ENCODE results near the gene MARK3. TPM values are rescaled to one million over a fixed set of nuclear protein-coding genes. Genes with fewer than 3 reads are reported as not detected.

MARK3 gene
- total and polyA plus RNA-seq, 10 of the 15 experiments (the other 5 are each of a cell fraction or from before 2014, with no cell fraction given), result 10.7 to 75.1 (median 41.4) TPM

DNA sequence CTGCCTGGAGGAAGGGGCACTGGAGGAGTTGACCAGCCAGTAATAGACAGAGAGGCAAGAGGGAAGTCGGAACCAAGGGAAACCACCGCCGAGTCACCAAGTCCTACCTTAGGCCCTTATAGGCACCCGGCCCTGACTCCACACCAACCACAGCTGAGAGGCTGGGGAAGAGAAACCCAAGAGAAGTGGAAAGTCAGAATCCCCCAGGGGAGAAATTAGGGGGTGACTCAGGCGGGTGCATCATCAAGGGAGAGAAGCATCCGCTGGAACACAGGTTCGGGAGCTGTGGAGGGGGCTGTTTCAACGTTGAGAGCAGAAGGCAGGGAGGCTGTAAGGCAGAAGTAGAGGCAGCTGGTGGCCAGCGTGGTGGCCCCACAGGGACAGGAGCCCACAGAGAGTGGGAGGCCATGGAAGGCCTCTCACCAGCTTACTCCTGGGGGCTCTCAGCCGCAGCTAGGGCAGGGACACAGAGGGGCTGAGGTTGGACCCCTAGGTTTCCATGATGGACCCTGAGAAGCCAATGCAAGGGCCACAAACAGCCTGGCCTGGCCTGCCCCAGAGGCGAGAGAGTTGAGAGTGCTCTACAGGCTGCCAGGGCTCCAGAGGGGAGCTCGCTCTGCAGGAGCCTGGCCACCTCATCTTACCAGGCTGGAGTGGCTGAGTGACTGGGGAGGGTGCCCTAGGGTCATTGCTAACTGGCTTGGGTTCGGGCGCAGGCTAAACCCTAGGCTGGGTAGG lies 142.4 kb downstream of the MARK3 start:
- Histone ChIP-seq H3K79me2 (ENCODE audit: control insufficient read depth, insufficient read depth, low read length) (peaks cover 30% of the 10 kb centered on the region), H3K36me3 (ENCODE audit: control insufficient read depth in 2 of 2, insufficient read depth in 2 of 2, low read length in 1 of 2) (peaks cover 0 to 2% of the 10 kb centered on the region in 2 experiments; a peak in 1 of 4 replicates), H3K9me3 (replicated peaks; ENCODE audit: control insufficient read depth, insufficient read depth, low read length) (no peaks in the 10 kb centered on the region; the same call in 2 of the 3 replicates), H3K9ac (ENCODE audit: control insufficient read depth, insufficient read depth, low read length) (peak overlapping the region; percentile 69), H3K4me3 (peak overlapping the region; percentile 84; the same call in 1 of the 2 replicates), H3K27me3 (replicated peaks in 1 of 2; ENCODE audit: control insufficient read depth in 2 of 2, insufficient read depth in 2 of 2, low read length in 1 of 2) (peaks cover 0 to 2% of the 10 kb centered on the region in 2 experiments; a peak in 1 of 4 replicates), H4K20me1 (ENCODE audit: control insufficient read depth, insufficient read depth) (no peaks in the 10 kb centered on the region), H3K4me1 (ENCODE audit: control insufficient read depth, insufficient read depth, low read length) (peaks cover 25% of the 10 kb centered on the region), H3K4me2 (ENCODE audit: control insufficient read depth, insufficient read depth) (peak overlapping the region; percentile 91), H2AFZ (ENCODE audit: control insufficient read depth, low read depth, low read length) (0 out of 2 replicates have a peak overlapping the region, but pooled peaks have one; percentile 5), H3K27ac (ENCODE audit: control insufficient read depth, insufficient read depth) (peak overlapping the region; percentile 61)
- BruUV-seq (replicated peaks), result no TSS peak
- FAIRE-seq, result peak; percentile 81
- peak; percentile 67 for DNase-seq (ENCODE audit: low read depth, low spot score)
- ATAC-seq, result peak; percentile 90
- WGBS (ENCODE audit: insufficient coverage, insufficient replicate concordance, low lambda C conversion rate, missing lambda C conversion rate), result 5% methylated on average over 14 of the region's 14 CpGs
- SMC1A ChIA-PET (ENCODE audit: uncharacterized antibody, unreplicated experiment), result interaction anchor here (0.8 to 2.6 kb wide), 5 partner anchors 9 to 387 kb away, joined by 3 to 11 read pairs (median 3); no protein-coding TSS in a partner anchor
- intact Hi-C loops (cut with micrococcal nuclease; ENCODE audit: unreplicated experiment), result no loop called here
- POLR2A ChIA-PET, result interaction anchor here (0.6 to 1.3 kb wide), 3 partner anchors 36 to 431 kb away, joined by 4 to 7 read pairs (median 4); no protein-coding TSS in a partner anchor
- in situ Hi-C loops (cut with MboI), result no loop called here
- CTCF ChIA-PET, result interaction anchor here (1.0 to 5.3 kb wide), 4 partner anchors 9 to 134 kb away, joined by 3 to 39 read pairs (median 5); partner anchors contain the start of gene BAG5
- RAD21 ChIA-PET (ENCODE audit: unreplicated experiment), result interaction anchor here (0.5 to 2.4 kb wide), 4 partner anchors 9 to 232 kb away, joined by 3 to 14 read pairs (median 6); no protein-coding TSS in a partner anchor
- no peak for TF ChIP-seq JUND (IDR thresholded peaks at IDR 0.05; ENCODE audit: low read depth, low read length)
- TF ChIP-seq NR2F1 (conservative IDR thresholded peaks at IDR 0.05), result 0 out of 2 replicates have a peak, but pooled peaks have one; percentile 21
- TF ChIP-seq RAD51 (IDR thresholded peaks at IDR 0.05), result no peak
- TF ChIP-seq SIX5 (IDR thresholded peaks at IDR 0.05; ENCODE audit: low read depth, low read length, severe bottlenecking), result no peak
- TF ChIP-seq EP300 (IDR thresholded peaks at IDR 0.05; ENCODE audit: borderline replicate concordance in 1 of 2, control insufficient read depth in 1 of 2, low read depth in 2 of 2, low read length in 2 of 2), result 0 out of 4 replicates have a peak, but pooled peaks of 1 of the 2 experiments have one; percentile 32
- peak; percentile 79 for TF ChIP-seq RUNX3 (IDR thresholded peaks at IDR 0.05; ENCODE audit: low read length)
- no peak for TF ChIP-seq RB1 (IDR thresholded peaks at IDR 0.05; ENCODE audit: borderline replicate concordance)
- no peak for TF ChIP-seq GATAD2B (conservative IDR thresholded peaks at IDR 0.05; ENCODE audit: low read depth)
- TF ChIP-seq HDGF (IDR thresholded peaks at IDR 0.05), result peak; percentile 72; the same call in 1 of the 2 replicates
- TF ChIP-seq ATF7 (IDR thresholded peaks at IDR 0.05; ENCODE audit: low read depth), result peak; percentile 60
- TF ChIP-seq BHLHE40 (IDR thresholded peaks at IDR 0.05; ENCODE audit: borderline replicate concordance in 1 of 2, low read depth in 2 of 2, low read length in 1 of 2), result peak; percentile 22 to 38; a peak in 1 of 4 replicates
- TF ChIP-seq IKZF1 (conservative IDR thresholded peaks at IDR 0.05), result peak; percentile 81
- TF ChIP-seq YY1 (IDR thresholded peaks at IDR 0.05; ENCODE audit: low read depth, low read length), result no peak
- TF ChIP-seq EED (IDR thresholded peaks at IDR 0.05; ENCODE audit: low read depth), result peak; percentile 76
- TF ChIP-seq, protein P1, sequence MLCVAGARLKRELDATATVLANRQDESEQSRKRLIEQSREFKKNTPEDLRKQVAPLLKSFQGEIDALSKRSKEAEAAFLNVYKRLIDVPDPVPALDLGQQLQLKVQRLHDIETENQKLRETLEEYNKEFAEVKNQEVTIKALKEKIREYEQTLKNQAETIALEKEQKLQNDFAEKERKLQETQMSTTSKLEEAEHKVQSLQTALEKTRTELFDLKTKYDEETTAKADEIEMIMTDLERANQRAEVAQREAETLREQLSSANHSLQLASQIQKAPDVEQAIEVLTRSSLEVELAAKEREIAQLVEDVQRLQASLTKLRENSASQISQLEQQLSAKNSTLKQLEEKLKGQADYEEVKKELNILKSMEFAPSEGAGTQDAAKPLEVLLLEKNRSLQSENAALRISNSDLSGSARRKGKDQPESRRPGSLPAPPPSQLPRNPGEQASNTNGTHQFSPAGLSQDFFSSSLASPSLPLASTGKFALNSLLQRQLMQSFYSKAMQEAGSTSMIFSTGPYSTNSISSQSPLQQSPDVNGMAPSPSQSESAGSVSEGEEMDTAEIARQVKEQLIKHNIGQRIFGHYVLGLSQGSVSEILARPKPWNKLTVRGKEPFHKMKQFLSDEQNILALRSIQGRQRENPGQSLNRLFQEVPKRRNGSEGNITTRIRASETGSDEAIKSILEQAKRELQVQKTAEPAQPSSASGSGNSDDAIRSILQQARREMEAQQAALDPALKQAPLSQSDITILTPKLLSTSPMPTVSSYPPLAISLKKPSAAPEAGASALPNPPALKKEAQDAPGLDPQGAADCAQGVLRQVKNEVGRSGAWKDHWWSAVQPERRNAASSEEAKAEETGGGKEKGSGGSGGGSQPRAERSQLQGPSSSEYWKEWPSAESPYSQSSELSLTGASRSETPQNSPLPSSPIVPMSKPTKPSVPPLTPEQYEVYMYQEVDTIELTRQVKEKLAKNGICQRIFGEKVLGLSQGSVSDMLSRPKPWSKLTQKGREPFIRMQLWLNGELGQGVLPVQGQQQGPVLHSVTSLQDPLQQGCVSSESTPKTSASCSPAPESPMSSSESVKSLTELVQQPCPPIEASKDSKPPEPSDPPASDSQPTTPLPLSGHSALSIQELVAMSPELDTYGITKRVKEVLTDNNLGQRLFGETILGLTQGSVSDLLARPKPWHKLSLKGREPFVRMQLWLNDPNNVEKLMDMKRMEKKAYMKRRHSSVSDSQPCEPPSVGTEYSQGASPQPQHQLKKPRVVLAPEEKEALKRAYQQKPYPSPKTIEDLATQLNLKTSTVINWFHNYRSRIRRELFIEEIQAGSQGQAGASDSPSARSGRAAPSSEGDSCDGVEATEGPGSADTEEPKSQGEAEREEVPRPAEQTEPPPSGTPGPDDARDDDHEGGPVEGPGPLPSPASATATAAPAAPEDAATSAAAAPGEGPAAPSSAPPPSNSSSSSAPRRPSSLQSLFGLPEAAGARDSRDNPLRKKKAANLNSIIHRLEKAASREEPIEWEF (IDR thresholded peaks at IDR 0.05; ENCODE audit: insufficient replicate concordance, low read depth, low read length), result peak; percentile 53
- no peak; the same call in 1 of the 2 replicates for TF ChIP-seq CREM (IDR thresholded peaks at IDR 0.05; ENCODE audit: low read depth)

Data from GM12878 (cell line).